ENCODE data around the gene GNB1L.

The GNB1L gene

DNA sequence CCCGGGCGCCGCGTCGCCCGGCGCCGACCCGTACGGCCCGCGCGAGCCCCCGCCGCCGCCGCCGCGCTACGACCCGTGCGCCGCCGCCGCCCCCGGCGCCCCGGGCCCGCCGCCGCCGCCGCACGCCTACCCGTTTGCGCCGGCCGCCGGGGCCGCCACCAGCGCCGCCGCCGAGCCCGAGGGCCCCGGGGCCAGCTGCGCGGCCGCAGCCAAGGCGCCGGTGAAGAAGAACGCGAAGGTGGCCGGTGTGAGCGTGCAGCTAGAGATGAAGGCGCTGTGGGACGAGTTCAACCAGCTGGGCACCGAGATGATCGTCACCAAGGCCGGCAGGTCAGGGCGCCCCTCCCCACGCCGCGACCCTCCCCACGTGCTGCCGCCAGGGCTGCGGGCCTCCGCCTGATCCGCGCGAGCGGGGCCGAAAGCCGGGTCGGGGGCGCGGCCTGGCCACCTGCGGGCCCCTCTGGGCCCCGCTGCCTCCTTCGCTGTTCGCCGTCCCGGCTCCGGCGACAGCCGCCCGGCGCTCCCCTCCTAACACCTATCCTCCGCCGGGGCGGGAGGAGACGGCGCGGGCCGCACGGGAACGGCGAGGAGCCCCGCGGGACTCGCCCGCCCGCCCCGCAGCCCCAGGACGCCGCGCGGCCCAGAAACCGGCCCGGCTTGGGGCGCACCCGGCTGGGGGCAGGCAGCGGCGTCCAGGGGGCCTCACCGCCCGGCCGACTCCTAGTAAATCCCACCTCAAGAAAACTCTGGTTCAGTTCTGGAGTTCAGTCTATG is 93.5 kb downstream of the GNB1L start:
- no peak for DNase-seq (ENCODE audit: low spot score)

DNA sequence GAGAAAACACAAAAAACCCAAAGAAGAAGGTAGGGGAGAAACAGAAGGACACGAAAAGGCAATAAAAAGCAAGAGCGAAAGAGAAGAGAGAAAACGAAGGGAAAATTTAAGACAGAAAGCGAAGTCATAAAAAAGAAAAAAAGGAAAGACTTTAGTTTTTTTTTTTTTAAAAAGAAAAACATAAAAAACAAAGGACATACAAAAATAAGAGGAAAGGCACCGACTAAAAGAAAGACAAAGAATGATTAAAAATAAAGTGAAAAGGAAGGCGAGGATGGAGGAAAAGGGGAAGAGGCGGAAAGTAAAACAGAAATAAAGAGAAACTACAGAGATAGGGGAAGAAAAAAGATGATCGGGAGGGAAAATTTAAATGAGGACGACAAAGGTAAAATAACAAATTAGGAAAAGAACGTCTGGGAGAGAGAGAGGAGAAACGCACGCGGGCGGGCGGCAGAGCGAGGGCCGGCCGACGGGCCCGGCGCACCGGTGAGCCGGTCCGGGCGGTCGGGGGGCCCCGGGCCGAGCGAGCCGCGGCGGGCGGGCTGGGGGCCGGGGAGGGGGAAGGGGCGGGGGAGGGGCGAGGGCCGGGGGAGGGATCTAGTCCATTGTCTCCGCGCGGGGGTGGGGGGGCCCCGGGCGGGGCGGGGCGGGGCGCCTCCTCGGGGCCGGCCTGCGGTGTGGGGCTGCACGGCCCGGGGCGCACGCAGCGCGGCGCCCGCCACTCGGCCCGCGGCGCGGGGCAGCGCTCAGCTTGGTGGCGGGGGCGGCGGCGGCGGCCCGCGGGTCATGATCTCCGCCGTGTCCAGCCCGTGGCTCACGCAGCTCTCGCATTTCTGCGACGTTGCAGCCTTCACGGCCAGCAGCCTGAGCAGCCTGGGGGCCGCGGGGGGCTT is 94.4 kb downstream of the GNB1L start, which contains the start of gene TBX1:
Gene TBX1, plus strand, starts transcription at position 721 of the 893 bp plus-strand sequence. Its CDS starts 66 bp downstream, at position 787.
- no peak for DNase-seq (ENCODE audit: low spot score)

DNA sequence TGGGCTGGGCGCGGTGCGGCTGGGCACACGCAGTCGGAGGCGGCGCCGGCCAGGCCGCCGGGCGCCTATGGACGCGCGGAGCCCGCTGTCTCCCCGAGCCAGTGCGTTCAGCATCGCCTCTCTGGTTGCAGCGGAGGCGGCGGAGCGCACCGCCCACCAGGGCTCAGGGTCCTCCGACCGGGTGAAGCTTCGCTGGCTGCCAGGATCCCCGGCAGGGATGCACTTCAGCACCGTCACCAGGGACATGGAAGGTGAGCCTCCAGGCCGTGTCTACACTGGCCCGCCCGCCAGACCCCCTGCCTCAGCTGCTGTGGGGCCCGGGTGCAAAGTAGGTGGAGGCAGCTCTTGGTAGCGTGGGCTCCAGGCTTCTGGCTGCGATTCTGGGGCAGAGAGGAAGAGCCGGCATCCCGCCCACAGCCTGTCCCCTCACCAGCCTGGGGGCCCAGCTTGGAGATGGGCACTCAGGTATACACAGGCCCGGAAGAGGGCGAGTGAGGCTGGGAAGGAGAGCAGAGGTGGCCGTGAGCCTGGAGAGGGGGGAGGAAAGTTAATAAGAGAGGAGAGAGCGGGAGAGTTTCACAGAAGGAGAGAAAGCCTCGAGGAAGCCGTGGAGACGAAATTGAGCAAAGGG is 95.1 kb downstream of the GNB1L start:
- DNase-seq (ENCODE audit: low spot score) = no peak

DNA sequence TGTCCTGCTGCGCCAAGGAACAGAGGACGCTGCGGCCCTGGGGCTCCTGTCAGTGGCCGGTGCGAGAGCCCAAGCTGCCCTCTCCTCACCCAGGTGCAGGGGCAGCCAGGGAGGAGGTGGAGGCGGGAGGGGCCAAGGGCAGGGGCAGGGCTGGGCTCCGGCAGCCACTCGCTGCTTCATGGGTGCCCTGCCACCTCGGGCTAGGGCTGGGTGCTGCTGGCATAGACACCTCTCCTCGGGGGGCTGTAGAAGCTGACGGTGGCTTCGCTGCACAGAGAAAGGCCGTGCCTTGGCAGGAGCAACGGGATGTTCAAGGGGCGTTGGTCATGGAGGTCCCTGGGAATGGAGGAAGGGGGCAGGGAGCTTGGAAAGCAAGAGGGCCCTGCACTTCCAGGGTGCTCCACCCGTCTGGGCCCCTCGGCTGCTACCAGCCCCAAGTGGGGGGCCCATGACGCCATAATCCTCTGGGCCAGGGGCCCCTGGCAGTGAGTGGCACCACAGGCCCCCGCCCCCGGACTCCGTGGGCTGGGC is 95.7 kb downstream of the GNB1L start:
- DNase-seq (ENCODE audit: low spot score) = no peak

DNA sequence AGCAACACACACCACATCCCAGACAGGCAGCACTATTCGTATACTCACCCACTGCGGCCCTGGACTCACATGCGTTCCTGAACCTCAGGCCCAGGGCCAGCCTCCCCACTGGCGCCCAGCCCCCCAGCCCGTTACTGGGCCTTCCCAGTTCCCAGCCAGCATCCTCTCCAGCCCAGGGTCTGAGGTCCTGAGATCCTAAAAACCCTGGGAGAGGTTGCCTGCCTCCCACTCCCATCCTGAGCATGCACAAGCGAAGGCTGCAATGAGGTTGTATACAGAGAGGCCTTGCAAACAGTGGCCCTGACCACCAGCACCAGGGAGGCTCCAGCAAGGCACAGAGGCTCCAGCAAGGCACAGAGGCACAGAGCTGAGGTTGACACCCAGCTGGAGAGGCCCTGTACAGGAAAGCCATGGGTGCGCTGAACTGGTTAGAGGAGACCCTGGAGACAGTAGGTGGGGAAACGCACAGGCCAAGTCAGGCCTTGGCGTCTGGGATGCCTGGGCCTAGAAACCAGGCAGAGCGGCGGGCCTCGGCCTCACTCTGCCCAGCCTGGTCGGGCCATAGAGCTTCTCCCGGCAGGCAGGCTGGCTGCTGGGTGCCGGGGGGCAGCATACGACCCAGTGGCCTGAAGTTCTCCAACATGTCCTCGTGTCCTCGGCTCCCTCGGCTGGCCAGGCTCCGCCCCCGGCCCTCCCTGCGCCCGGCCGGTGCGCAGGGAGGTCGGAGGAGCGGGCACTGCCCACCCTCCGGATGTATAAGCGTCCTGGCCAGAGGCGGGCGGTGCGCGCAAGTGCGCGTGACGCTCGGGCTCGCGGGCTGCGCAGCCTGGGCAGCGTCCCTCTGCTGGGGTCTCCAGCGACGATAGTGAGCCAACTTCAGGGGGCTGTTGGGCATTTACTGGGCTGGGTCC is 96.4 kb downstream of the GNB1L start:
- no peak for DNase-seq (ENCODE audit: low spot score)

DNA sequence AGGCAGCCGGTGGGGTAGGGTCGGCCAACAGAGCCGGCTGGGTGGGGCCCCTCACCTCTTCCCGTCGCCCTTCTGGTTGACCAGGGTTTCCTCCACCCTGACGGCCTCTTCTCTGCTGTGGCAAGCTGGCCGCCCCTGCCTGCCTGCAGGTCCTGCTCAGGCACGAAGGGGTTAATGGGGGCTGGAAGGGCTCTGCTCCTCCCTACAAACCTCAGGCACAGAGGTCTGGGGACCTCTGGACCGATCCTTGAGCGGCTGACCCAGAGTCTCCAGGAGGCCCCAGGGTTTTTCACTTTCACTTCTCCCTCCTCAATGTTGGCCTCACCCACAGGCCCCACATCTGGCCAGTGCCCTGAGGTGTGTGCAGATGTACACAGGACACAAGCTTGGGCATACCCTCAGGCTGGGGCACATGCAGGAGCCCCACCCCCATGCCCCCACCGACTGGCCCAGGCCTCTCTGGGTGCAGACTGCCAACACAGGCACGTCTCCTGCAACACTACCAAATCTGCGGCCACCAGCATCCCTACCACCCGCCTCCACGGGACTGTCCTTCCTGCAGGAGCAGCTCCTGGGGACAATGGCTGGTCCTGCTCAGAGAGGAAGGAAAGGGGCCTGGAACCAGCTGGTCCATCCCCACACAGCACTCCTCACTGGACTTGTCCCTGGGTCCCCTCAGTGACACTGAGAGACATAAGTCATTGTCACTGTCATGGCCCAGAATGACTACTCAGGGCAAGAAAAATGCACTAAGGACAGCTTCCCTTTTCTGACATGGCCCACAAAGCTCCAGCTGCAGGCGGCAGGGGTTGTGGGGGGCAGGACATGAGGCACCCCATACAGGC is 97.3 kb downstream of the GNB1L start:
- no peak for DNase-seq (ENCODE audit: low spot score)

DNA sequence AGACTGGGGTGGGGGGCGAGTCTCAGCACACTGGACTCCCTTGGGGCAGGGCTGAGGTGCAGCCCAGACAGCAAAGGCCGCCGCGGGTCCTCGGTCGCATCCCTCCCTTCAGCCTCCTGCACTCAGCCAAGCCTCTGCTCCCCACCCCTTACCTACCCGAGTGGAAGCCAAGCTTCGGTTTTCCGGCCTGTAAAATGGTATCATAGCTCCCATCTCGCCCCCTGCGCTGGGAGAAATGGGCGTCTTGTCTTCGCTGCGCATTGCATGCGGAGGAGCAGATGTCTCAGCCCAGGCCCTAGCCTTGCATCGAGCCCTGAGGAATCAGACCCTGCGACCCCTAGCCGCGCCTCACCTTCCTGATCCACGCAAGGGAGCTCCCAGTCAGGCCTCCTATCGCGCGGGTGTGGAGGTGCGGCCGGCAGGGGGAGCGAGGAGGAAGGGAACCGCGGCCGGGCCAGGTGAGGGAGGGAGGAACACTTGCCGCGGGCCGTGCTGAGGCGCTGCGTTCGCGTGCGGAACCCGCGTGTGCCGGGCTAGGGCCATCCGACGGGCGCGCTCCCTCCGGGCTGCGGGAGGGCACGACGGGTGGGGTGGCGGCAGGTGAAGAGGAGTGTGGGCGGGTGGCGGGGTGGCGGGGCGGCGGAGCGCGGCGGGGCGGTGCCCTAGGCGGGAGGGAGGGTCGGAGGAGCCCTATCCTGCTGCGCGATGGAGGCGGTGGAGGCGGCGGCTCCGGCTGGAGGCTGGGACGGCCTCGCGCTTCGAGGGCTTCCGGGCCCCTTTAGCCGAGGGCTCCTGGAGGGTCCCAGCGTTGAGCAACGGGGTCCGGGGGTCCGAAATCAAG is 98.2 kb downstream of the GNB1L start:
- DNase-seq (ENCODE audit: low spot score) = peak; percentile 97

DNA sequence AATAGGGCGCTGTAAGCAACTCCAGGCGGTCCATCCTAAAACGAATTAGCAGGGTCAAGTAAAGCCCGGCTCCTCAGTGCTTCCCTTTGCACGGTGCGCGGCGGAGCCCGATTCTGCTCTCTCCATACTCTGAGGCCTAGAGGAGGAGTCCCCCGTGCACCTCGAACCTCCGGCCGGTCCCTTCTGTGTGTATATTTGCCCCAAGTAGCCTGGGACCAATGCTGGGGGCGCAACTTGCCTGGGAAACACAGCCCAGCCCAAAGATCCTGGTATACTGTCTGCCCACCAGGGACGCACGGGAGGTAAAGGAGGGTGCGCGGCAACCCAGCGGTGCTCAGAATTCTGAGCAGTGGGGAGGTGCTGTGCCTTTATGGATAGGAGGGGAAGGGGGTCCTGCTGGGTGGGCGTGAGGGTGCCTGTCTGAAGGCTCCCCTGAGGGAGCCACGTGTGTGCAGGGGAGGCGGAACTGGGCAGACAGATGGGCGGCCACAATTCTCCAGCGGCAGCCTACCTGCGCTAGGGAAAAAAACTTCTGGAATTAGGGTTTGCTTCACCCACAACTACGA is 98.9 kb downstream of the GNB1L start:
- no peak for DNase-seq (ENCODE audit: low spot score)

DNA sequence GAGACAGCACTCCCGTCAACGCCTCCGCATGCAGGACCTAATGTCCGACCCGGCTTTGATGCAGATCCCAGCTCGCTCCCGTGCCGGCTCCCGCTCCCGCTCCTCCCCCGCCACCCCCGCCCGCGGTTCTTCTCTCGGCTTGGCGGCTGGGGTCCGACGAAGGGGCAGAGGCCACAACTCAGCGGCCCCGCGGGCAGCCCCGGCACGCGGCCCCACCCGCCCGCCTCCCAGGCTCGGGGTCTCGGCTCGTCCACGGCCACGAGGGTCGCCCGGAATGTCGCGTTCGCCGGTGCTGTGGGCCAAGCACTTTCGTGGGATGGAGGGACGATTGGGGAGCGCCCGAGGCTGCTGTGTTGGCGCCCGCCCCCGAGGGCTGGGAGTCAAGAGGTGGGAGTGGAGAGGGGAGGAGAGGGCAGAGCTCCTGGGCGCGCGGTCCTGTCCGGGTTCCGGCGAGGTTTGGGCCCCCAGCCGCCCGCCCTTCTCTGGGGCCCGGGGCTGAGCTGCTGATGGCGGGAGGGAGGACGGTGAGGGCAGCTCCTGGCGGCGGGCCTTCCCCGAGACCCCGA is 99.4 kb downstream of the GNB1L start:
- no peak for DNase-seq (ENCODE audit: low spot score)

DNA sequence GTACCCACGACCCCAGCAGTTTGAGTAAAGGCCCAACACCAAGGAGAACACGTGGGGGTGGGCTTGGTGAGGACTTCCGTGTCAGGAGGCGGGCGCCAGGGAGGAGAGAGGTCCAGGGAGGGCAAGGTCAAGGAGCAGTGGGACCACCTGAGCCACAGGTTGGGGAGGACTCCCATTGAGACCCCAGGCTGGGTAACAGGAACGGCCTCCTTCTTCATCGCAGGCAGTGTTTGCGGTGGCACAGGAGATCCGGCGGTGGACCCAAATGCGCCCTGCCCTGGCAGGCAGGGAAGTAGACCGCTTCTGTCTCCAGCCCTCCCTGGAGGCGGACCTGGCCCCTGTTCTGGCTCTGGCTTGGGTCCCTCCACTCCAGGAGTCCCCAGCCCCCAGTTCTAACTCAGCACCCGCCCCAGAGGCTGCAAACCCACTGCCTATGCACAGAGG is 100.0 kb downstream of the GNB1L start:
- DNase-seq (ENCODE audit: low spot score) = no peak

DNA sequence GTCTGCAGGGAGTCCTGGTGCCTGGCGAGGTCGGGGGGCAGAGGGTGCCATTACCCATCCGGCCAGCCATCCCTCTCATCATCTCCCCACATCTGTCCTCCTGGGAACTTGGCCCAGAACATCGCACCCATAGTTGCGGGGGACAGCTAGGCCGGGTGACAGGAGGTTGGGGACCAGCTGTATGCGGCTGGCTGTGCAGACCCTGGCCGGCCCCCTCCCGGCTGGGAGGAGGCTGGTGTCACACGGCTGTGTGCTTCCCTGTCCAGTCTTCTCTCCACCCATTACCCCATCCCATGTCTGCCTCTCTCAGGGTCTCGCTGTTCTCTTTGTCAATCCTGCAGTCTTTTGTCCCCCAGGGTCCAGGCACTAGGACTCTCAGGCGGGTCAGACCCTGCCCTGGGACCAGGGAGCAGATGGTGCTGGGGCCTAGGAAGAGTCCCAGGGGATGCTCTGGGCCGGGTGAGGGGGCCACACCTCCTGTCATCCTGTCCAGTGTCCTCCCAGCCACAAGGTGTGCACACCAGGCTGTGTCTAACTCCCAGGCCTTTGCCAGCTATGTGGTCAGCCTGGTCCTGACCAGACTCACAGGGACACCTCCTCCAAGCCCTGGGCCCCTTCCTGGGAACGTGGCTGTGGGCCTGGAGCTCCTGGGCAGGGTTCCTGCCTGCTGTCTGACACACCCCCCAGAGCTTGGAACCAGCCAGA is 100.5 kb downstream of the GNB1L start:
- no peak for DNase-seq (ENCODE audit: low spot score)

DNA sequence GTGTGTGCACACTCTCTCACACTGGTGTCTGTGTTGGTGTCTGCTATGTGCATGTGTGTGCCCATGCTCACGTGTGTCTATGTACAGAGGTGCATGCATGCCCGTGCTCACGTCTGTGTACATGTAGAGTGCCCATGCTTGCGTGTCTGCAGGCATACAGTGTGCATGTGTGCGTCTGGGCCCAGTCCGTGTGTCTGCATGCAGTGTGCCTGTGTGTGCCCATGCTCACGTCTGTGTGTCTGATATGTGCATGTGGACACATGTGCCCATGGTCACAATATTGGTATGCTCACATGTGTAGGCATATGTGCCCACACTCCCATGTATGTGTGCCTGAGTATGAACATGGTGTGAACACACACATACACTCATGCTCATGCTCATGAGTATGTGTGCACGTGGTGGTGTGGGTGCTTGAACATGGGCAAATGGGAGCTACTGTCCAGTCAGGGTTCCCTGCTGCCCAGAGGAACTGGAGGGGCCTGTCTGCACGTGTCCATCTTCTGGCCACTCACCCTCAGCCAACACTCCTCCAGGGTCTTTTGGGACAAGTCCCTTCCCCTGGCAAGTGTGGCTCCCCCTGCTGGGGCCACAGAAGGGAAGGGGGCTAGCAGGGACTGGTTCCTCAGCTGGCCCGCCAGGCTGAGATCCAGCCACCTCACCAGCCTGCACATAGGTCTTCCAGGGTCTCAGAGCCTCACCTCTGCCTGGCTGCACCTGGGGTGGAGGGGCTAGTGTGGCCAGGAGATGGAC is 101.4 kb downstream of the GNB1L start:
- DNase-seq (ENCODE audit: low spot score) = no peak

DNA sequence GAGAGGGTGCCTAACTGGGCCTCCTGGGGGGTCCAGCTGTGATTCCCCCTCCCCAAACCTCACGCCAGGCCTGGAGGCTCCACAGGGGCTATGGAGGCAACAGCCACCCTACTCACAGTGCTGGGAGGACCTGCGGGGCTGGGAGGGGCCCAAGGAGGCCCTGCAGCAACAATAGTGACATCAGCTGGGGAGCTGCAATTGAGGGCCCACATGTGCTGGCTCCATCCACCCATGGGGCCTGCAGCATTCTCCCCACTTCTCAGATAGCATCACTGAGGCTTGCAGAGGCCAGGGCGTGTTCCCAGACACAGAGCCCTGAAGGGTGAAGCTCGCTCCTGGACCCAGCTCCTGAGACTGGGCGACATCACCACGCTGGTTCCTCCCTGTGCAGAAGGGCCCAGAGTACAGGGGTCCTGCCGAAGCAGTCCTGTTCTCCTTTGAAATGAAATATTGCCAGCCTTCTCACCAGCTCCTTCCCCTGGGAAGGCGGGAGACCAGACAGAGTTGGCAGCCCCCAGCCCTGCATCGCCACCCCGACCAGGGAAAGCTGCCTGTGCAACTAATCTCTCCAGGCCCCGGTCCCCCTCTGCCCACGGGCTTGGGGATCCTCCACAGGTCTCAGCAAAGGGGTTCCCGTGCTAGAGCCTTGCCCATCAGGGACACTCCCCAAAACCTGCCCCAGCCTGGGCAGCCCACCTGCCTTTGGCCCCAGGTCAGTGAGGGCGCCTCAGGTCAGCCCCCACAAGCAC is 103.0 kb downstream of the GNB1L start:
- DNase-seq (ENCODE audit: low spot score) = no peak

DNA sequence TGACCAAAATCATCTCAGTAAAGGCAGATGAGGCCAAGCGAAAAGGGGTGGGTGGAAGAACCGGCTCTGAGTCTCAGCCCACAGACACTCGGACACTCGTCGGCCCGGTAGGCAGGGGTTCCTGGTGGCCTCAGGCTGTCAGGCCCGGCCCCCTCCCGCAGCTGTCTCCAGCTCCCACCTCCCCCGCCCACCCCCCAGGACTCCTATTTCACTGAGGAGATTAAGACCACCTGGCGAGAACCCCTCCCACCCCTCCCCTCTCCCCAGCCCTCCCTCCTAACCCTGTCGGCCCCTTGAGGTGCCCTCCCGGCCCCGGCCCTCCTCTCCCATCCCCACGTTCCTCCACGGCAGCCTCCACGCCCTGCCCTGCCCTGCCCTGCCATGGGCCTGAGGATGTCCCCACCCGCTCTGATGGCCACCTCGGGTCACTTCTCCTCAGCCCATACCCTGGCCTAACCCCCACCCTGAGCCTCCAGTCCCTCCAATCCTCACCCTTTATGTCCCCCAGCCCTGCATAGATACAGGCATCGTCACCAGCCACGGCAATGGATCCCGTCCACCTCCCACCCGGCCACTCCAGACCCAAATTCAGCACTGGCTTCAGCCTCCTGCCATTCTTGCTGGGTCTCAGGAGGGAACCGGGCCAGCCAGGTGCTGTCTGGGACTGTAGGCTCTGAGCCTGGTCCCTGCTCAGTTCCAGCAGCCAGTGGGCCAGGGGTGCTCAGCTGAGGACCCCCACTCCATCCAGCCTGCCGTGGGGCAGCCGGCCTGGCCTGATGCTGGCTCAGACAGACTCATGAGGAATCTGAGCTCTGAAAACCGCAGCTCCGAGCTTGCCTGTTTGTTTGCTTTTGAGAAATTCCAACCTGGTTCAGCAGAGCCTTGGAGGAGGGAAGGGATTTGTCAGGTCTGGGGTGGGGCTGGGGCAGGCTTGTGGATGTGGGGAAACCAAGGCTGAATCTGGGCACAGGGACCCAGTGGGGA is 103.9 kb downstream of the GNB1L start:
- no peak for DNase-seq (ENCODE audit: low spot score)

DNA sequence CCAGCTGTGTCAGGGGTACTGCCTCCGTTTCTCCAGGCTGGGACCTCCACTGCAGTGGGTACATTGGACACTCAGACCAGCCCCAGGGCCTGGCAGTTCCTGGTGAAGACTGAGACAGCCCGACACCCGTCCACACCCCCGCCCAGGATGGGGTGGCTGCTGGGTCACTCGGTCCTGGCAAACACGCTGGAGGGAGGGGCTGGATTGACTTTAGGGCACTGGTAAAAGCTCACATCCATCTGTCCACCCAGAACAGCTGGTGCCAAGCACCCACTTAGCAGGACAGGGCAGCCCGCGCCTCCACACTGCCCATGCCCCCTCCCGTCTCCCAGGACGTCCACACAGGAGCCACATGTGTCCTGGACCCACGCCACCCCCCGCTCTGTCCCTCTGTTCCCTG is 104.8 kb downstream of the GNB1L start:
- DNase-seq (ENCODE audit: low spot score) = no peak

Measured in HuH-7.5 (cell line).